ENCODE data around the gene CGB7.
A peak's percentile ranks its signal among the peaks of the same experiment; 100 is the strongest.
"Not testable (repeated sequence)": the region's sequence is repeated elsewhere in the genome, so short reads cannot be mapped to it uniquely, and the experiment has no call there.

CGB7 gene

DNA sequence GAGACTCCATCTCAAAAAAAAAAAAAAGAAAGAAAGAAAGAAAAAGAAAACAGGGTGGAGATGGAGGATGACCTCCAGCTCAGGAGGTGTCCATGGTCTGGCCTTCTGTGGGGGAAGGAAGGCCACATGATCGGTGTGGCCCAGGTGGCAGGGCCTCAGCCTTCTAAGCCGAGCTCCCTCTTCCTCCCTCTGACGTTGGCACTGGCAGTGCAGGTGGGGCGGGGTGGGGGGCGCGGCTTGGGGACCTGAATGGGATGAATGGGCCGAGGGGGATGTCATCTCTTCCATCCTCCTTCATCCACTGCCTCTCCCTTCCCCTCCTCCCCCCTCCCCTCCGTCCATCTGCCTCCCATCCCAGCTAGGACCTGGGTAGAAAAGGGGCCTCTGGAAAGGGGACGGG lies 17.8 kb downstream of the CGB7 start:
- not testable (repeated sequence) for DNase-seq

DNA sequence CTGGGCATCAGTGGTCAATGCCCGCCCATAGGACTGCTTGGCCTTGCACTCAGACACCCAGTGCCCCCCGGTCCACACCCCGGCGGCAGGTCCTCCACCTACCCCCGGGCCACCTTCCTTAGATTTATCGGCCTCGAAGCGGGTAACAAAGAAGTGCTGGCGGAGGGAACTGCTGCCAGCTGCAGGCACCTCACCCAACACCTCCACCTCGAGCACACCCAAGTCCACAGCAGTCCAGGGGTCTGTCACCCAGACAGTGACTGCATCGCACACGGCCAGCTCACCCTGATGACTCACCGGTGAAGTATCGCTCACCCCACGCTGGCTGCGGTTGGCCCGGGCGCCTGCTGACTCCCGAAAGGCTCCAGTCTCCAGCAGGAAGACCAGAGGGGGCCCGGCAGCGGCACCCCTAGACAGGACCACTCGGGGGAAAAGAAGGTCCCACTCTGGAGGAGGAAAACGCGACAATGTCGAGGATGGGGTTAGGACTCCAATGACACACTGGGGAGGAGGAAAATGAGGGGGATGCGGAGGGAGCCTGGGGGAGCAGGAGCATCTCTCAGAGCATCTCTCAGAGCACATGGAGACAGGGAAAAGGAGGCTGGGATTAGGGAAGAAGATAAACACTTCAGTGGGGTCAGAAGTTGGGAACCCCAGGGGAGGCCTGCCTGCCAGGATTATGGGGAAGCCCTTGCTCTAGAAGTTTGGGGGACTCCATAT lies 18.8 kb downstream of the CGB7 start:
- not testable (repeated sequence) for DNase-seq

GRCh38 chr19:49038111-49038510 lies 19.4 kb downstream of the CGB7 start:
- not testable (repeated sequence) for DNase-seq

- DNase-seq: peak; percentile 79
Observed at GRCh38 chr19:49036815-49037214, 20.7 kb downstream of the CGB7 start, which contains the start of gene CGB1. CGB1 (minus strand) TSS chr19:49036895; CDS start chr19:49036711, 184 bp downstream.

GRCh38 chr19:49031642-49032301 lies 25.8 kb downstream of the CGB7 start, which contains the start of gene CGB2:
CGB2 (plus strand) TSS chr19:49031890; CDS start chr19:49032096, 206 bp downstream.
- DNase-seq: peak; percentile 92

DNA sequence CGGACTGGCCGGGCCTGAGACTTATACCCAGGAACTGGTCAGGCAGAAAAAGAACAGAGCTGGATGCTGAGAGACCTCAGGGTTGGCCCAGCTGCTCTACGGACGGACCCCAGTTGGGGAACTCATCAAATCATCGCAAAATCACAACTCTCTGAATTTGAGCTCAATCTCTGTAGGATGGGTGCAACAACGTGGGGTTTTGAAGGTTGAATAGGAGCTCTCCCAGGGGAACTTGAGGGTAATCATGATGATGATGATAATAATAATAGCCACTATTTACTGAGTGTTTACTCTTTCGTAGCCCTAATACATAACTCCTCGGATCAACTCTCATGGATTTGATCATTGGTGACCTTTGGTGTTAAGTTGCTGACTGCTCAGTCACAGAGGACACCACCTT lies 27.2 kb downstream of the CGB7 start:
- DNase-seq: not testable (repeated sequence)

- DNase-seq: not testable (repeated sequence)
Observed at GRCh38 chr19:49029749-49030148, 27.8 kb downstream of the CGB7 start.

GRCh38 chr19:49028686-49029085 lies 28.9 kb downstream of the CGB7 start:
- not testable (repeated sequence) for DNase-seq

DNA sequence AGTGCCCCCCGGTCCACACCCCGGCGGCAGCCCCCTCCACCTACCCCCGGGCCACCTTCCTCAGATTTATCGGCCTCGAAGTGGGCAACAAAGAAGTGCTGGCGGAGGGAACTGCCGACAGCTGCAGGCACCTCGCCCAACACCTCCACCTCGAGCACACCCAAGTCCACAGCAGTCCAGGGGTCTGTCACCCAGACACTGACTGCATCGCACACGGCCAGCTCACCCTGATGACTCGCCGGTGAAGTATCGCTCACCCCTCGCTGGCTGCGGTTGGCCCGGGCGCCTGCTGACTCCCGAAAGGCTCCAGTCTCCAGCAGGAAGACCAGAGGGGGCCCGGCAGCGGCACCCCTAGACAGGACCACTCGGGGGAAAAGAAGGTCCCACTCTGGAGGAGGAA lies 31.9 kb downstream of the CGB7 start:
- DNase-seq: not testable (repeated sequence)

DNA sequence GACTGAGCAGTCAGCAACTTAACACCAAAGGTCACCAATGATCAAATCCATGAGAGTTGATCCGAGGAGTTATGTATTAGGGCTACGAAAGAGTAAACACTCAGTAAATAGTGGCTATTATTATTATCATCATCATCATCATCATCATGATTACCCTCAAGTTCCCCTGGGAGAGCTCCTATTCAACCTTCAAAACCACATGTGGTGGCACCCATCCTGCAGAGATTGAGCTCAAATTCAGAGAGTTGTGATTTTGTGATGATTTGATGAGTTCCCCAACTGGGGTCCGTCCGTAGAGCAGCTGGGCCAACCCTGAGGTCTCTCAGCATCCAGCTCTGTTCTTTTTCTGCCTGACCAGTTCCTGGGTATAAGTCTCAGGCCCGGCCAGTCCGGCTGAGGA lies 32.5 kb downstream of the CGB7 start:
- not testable (repeated sequence) for DNase-seq

GRCh38 chr19:49024233-49024632 lies 33.3 kb downstream of the CGB7 start, which contains the start of gene CGB3:
CGB3 (minus strand) TSS chr19:49024333; CDS start chr19:49023971, 362 bp downstream.
- not testable (repeated sequence) for DNase-seq

- DNase-seq: no peak
Observed at GRCh38 chr19:49022116-49022515, 35.4 kb downstream of the CGB7 start.

DNA sequence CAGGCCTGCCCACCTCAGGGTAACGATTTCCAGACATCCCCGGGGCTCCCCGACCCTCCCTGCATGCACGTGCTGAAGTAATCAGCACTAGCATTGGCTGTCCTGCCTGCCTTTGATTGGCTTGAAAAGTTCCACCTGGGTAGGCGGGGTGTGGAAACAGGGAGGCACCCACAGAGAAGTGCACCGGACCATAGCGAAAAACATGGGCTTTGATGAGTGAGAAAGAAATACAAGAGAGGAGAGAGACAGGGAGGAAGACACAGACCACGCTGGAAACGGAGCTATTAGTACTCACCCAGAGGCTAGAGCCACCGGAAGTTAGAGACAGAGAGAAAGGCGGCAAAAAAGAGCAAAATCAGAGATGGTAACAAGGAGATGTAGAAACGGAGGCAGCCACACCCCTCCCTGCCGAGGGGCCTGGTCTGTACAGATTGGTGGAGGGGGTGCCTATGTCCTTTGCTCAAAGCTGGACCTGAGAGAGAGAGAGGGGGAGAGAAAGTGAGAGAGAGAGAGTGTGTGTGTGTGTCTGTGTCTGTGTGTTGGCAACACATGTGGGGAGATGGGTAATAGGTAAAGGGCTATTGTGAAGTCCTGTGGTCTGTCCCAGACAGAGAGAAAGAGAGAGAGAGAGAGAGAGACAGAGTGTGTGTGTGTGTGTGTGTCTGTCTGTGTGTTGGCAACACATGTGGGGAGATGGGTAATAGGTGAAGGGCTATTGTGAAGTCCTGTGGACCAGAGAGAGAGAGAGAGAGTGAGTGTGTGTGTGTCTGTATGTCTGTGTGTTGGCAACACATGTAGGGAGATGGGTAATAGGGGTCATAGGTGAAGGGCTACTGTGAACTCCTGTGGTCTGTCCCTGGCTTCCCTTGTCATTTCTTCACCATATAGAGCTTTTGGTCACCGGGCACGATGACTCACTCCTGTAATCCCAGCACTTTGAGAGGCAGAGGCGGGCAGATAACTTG lies 36.3 kb downstream of the CGB7 start:
- peak; percentile 39 for DNase-seq

DNA sequence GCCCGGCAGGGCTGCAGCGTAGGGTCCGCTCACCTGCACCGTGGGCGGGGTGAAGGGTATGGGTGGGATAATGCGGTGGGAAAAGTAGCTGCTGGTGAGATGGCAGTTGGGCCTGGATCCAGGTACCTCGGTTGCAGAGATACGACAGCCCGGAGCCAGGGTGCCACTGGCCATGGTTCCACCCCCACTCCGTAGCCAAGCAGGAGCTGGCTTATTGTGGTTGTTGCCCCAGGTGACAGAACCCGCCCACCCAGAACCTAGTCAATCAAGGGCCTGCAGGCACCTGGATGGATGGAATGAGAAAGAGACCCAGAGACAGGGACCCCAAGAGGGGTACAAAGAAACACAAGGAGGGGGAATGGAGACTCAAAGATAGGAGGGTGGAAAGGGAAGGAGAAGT lies 37.2 kb downstream of the CGB7 start:
- DNase-seq: no peak

- peak; percentile 70 for DNase-seq
Observed at GRCh38 chr19:49019242-49019932, 38.2 kb downstream of the CGB7 start.

- peak; percentile 26 for DNase-seq
Observed at GRCh38 chr19:49018388-49019241, 38.9 kb downstream of the CGB7 start.

- peak; percentile 70 for DNase-seq
Observed at GRCh38 chr19:49017666-49018351, 39.7 kb downstream of the CGB7 start.

GRCh38 chr19:49017041-49017665 lies 40.4 kb downstream of the CGB7 start, which contains the start of gene LHB:
LHB (minus strand) TSS chr19:49017091; CDS start chr19:49017081, 10 bp downstream.
- no peak for DNase-seq

GRCh38 chr19:49016067-49016839 lies 41.3 kb downstream of the CGB7 start:
- no peak for DNase-seq
